ENCODE data around the gene TBK1. TPM values are rescaled to one million over a fixed set of nuclear protein-coding genes. Genes with fewer than 3 reads are reported as not detected.
"Not testable (repeated sequence)": the region's sequence is repeated elsewhere in the genome, so short reads cannot be mapped to it uniquely, and the experiment has no call there.

Gene TBK1
- total RNA-seq, 1 donor from 2014 or later = 37.5 TPM

DNA sequence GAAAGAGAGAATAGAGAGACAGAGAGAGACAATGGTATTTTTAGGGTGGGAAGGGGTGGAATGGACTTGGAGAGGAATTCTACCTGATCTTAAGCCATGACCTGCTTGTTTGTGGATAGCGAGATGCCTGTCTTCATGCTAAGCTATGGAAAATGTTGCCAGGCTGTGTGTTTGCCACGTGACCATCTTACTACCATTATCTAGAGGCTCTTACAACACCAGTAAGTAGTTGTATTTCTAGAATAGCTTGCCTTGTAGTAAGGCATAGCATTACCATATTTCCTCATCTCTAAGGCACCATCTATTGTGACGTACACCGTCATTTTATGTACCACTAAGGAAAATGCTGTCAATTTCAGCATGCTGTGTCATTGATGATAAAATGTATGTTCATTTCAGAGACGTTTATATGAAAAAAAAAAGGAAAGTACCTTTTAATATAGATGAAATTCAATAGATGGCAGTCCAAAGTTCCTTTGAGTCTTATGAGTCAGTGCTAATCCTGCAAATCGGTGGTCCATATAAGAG is 82.8 kb downstream of the TBK1 start:
- intact Hi-C loops (cut with micrococcal nuclease) = no loop called here

DNA sequence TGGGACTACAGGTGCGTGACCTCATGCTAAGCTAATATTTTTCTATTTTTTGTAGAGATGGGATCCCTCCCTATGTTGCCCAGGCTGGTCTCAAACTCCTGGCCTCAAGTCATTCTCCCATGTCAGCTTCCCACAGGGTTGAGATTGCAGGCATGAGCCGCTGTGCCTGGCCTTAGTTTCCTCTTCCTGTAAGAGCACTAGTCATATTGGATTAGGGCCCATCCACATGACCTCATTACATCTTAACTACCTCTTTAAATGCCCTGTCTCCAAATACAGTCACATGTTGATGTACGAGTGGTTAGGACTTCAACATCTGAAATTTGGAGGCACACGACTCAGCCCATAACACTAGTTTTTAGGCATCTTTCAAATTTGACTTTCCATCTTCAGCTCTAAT is 86.2 kb downstream of the TBK1 start:
- intact Hi-C loops (cut with micrococcal nuclease) = no loop called here

GRCh38 chr12:64542409-64543047 is 90.6 kb downstream of the TBK1 start:
- intact Hi-C loops (cut with micrococcal nuclease) = not testable (repeated sequence)

GRCh38 chr12:64544371-64545080 is 92.6 kb downstream of the TBK1 start:
- intact Hi-C loops (cut with micrococcal nuclease) = no loop called here

GRCh38 chr12:64545081-64545382 is 93.1 kb downstream of the TBK1 start:
- intact Hi-C loops (cut with micrococcal nuclease) = no loop called here

- intact Hi-C loops (cut with micrococcal nuclease) = loop anchor here (1.0 kb wide), 7 partner anchors 60 to 253 kb away; partner anchors contain the start of gene GNS
These were observed 97.2 kb downstream of the TBK1 start for GRCh38 chr12:64549108-64549507.

GRCh38 chr12:64550755-64551154 is 98.8 kb downstream of the TBK1 start:
- intact Hi-C loops (cut with micrococcal nuclease) = no loop called here

- intact Hi-C loops (cut with micrococcal nuclease) = no loop called here
These were observed 99.8 kb downstream of the TBK1 start for GRCh38 chr12:64551676-64552075.

Other genes with a start within 250 kb of the TBK1 start
- gene KICS2, start 229.8 kb upstream of the TBK1 start, total RNA-seq = 9.9 and 10.3 TPM in 2 replicates
- 0.29 and 0.51 TPM in 2 replicates for gene C12orf56, start 61.4 kb upstream of the TBK1 start, total RNA-seq
- 117 and 123 TPM in 2 replicates for gene XPOT, start 47.7 kb upstream of the TBK1 start, total RNA-seq
- gene RASSF3, start 158.4 kb downstream of the TBK1 start, total RNA-seq = 72.8 and 74.4 TPM in 2 replicates

All from T-helper 1 cell treated with Interleukin-12 subunit alpha and Interleukin-12 subunit beta and Interleukin-4 antibody, amounts not matched to agents 30 ng/mL and 1 ng/mL, for 36 hours (primary cell).